ENCODE results near the gene PC. TPM values are rescaled to one million over a fixed set of nuclear protein-coding genes. Genes with fewer than 3 reads are reported as not detected.

The PC gene
- total RNA-seq, 1 experiment from 2014 or later = 39.1 TPM

DNA sequence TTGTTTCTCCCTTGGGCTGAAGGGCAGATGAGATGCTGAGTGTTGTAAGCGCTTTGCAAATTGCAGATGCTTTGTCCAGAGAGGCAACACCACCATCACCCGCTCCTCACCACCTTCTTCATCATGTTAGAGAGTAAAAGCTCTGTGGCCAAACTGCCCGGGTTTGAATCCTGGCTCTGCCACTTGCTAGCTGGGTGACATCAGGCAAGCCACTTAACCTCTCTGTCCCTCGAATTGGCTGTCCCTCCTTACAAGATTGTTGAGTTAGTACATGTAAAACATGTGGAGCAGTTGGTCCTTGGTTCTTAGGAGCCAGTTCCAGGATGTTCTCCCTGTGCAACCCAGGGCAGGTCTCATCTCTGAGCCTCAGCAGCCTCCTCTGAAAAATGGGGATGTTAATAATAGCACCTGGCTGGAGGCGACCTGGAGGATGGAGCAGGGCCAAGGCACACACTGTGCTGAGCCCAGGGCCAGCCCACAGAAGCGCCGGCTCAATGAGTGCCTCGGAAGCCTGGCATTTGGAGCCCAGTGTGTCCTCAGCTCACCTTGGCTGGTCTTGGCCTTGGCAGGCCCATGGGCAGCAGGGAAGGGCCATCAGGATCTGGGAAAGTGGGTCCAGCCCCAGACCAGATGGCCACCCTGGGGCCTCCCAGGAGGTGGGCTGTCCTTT lies 27.5 kb upstream of the PC start:
- TF ChIP-seq EZH2 (IDR thresholded peaks at IDR 0.05; ENCODE audit: borderline replicate concordance, low read depth, low read length, poor library complexity, severe bottlenecking) = no peak
- TF ChIP-seq, protein P1, sequence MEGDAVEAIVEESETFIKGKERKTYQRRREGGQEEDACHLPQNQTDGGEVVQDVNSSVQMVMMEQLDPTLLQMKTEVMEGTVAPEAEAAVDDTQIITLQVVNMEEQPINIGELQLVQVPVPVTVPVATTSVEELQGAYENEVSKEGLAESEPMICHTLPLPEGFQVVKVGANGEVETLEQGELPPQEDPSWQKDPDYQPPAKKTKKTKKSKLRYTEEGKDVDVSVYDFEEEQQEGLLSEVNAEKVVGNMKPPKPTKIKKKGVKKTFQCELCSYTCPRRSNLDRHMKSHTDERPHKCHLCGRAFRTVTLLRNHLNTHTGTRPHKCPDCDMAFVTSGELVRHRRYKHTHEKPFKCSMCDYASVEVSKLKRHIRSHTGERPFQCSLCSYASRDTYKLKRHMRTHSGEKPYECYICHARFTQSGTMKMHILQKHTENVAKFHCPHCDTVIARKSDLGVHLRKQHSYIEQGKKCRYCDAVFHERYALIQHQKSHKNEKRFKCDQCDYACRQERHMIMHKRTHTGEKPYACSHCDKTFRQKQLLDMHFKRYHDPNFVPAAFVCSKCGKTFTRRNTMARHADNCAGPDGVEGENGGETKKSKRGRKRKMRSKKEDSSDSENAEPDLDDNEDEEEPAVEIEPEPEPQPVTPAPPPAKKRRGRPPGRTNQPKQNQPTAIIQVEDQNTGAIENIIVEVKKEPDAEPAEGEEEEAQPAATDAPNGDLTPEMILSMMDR (conservative IDR thresholded peaks at IDR 0.05; ENCODE audit: low read depth, low read length) = no peak
- H3K36me3 ChIP-seq (ENCODE audit: insufficient read depth, low read length, poor library complexity, severe bottlenecking) = no peaks in the 10 kb centered on the region
- no peak for DNase-seq (ENCODE audit: low spot score)
- intact Hi-C loops (cut with micrococcal nuclease; ENCODE audit: unreplicated experiment) = no loop called here
- H3K4me1 ChIP-seq (ENCODE audit: insufficient read depth, low read length, poor library complexity, severe bottlenecking) = peaks cover 12% of the 10 kb centered on the region
- H3K4me3 ChIP-seq (ENCODE audit: low read depth, low read length, poor library complexity, severe bottlenecking) = no peak overlapping the region
- H3K27me3 ChIP-seq (replicated peaks; ENCODE audit: insufficient read depth, low read depth, low read length, poor library complexity) = no peaks in the 10 kb centered on the region
- POLR2A ChIA-PET (ENCODE audit: low non-redundant PET) = no interaction called here
- no peak overlapping the region for H3K27ac ChIP-seq (ENCODE audit: low read depth, low read length, poor library complexity, severe bottlenecking)
- CTCF ChIA-PET = no interaction called here
- BruUV-seq (replicated peaks) = no TSS peak
- H3K9me3 ChIP-seq (ENCODE audit: low read depth, low read length, poor library complexity, severe bottlenecking) = no peaks in the 10 kb centered on the region

DNA sequence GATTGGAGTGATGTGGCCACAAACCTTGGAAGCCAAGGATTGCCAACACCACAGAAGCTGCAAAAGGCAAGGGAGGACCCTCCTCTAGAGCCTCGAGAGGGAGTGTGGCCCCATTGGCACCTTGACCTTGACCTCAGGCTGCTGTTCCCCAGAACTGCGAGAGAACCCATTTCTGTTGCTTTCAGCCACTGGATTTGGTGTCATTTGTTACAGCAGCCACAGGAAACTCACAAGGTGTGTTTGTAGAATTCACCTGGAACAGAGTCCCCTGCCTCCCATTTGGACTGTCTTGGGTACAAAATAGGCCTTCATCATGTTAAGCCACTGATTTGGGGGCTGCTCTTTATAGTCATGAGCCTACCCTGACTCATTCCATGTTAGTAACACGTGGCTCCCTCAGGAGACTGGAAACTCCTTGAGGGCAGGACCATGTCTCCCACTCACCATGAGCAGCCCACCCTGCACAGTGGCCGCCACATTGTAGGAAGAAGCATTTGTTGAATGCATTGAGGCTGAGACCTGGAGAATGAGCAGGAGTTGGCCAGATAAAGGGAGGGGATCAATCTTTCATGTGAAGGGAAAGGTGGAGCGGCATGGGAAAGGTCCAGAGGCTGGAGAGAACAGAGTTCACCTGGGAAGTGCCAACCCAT lies 25.2 kb upstream of the PC start:
- intact Hi-C loops (cut with micrococcal nuclease; ENCODE audit: unreplicated experiment) = no loop called here
- DNase-seq (ENCODE audit: low spot score) = no peak
- no TSS peak for BruUV-seq (replicated peaks)
- Histone ChIP-seq H3K36me3 (ENCODE audit: insufficient read depth, low read length, poor library complexity, severe bottlenecking) (no peaks in the 10 kb centered on the region), H3K4me1 (ENCODE audit: insufficient read depth, low read length, poor library complexity, severe bottlenecking) (peaks cover 12% of the 10 kb centered on the region), H3K4me3 (ENCODE audit: low read depth, low read length, poor library complexity, severe bottlenecking) (no peak overlapping the region), H3K9me3 (ENCODE audit: low read depth, low read length, poor library complexity, severe bottlenecking) (peaks cover 13% of the 10 kb centered on the region), H3K27ac (ENCODE audit: low read depth, low read length, poor library complexity, severe bottlenecking) (no peak overlapping the region), H3K27me3 (replicated peaks; ENCODE audit: insufficient read depth, low read depth, low read length, poor library complexity) (no peaks in the 10 kb centered on the region)
- CTCF ChIA-PET = no interaction called here
- POLR2A ChIA-PET (ENCODE audit: low non-redundant PET) = no interaction called here
- no peak for TF ChIP-seq EZH2 (IDR thresholded peaks at IDR 0.05; ENCODE audit: borderline replicate concordance, low read depth, low read length, poor library complexity, severe bottlenecking)
- TF ChIP-seq, protein P1 (conservative IDR thresholded peaks at IDR 0.05; ENCODE audit: low read depth, low read length) = no peak

DNA sequence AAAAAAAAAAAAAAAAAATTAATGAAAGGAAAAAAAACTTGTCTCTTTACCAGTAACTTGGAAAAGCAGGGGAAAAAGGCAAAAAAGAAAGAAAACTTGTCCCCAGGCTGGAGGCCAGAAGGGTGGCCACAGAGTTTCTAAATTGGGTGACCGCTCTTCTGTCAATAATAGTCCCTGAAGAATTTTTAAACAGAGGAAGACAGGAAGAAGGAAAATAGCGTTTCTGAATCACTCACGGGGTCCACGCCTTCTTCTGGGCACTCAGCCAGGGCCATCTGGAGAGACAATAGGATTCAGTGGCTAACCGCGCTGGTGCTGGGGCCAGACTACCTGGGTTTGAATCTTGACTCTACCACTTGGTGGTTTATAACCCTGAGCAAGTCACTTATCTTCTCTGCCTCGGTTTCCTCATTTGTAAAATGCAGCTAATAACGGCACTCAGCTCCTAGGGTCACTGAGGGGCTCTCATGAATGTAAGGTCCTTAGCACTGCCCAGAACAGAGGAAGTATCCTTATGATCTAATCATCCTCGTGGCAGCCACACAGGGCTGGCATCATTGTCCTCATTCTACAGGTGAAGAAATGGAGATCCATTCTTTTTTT lies 23.9 kb upstream of the PC start:
- BruUV-seq (replicated peaks) = no TSS peak
- Histone ChIP-seq H3K4me1 (ENCODE audit: insufficient read depth, low read length, poor library complexity, severe bottlenecking) (peaks cover 12% of the 10 kb centered on the region), H3K27me3 (replicated peaks; ENCODE audit: insufficient read depth, low read depth, low read length, poor library complexity) (no peaks in the 10 kb centered on the region), H3K9me3 (ENCODE audit: low read depth, low read length, poor library complexity, severe bottlenecking) (peaks cover 13% of the 10 kb centered on the region), H3K36me3 (ENCODE audit: insufficient read depth, low read length, poor library complexity, severe bottlenecking) (no peaks in the 10 kb centered on the region), H3K4me3 (ENCODE audit: low read depth, low read length, poor library complexity, severe bottlenecking) (no peak overlapping the region), H3K27ac (ENCODE audit: low read depth, low read length, poor library complexity, severe bottlenecking) (no peak overlapping the region)
- peak; percentile 98 for DNase-seq (ENCODE audit: low spot score)
- TF ChIP-seq EZH2 (IDR thresholded peaks at IDR 0.05; ENCODE audit: borderline replicate concordance, low read depth, low read length, poor library complexity, severe bottlenecking) = no peak
- TF ChIP-seq, protein P1 (conservative IDR thresholded peaks at IDR 0.05; ENCODE audit: low read depth, low read length) = no peak
- ChIA-PET CTCF (interaction anchor here (0.6 kb wide), 1 partner anchor 8 kb away, joined by 14 read pairs; no protein-coding TSS in a partner anchor), POLR2A (ENCODE audit: low non-redundant PET) (no interaction called here)
- intact Hi-C loops (cut with micrococcal nuclease; ENCODE audit: unreplicated experiment) = no loop called here

Measured in A673 (cell line).